ENCODE results near the gene ZNF630.
"Not testable (repeated sequence)": the region's sequence is repeated elsewhere in the genome, so short reads cannot be mapped to it uniquely, and the experiment has no call there.

The ZNF630 gene

DNA sequence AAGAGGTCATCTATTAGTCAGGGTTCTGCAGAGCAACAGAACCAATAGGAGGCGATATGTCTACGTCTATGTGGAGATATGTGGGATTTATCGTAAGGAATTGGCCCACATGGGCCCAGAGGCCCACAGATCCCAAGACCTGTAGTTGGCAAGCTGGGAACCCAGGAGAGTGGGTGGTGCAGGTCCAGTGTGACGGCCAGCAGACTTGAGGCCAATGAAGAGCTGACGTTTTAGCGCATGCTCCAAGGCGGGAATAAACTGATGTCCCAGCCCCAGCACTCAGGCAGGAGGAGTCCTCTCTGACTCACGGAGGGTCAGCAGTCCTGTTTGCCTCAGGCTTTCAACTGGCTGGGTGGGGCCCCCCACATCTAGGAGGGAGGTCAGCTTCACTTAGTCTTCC lies 43.3 kb downstream of the ZNF630 start:
- DNase-seq (ENCODE audit: low spot score) = no peak

GRCh38 chrX:48027545-48027944 lies 43.9 kb downstream of the ZNF630 start:
- peak; percentile 0 for DNase-seq (ENCODE audit: low spot score)

- DNase-seq (ENCODE audit: low spot score) = peak; percentile 82
Observed at GRCh38 chrX:48025561-48025960, 45.9 kb downstream of the ZNF630 start.

DNA sequence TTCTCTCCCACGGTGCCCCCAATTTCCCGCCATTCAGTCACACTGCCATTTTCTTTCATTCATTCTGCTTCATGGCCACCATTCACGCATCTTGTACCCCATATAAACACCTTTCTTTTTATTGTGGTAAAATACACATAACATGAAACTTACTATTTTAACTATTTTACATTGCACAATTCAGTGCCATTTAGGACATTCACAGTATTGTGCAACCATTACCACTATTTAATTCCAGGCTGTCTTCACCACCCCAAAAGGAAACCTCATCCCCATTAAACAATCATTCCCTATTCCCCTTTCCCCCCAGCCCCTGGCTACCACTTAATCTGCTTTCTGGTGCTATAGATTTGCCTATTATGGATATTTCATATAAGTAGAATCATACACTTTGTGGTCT lies 48.7 kb downstream of the ZNF630 start:
- DNase-seq (ENCODE audit: low spot score) = no peak

GRCh38 chrX:48022100-48022499 lies 49.3 kb downstream of the ZNF630 start:
- no peak for DNase-seq (ENCODE audit: low spot score)

DNA sequence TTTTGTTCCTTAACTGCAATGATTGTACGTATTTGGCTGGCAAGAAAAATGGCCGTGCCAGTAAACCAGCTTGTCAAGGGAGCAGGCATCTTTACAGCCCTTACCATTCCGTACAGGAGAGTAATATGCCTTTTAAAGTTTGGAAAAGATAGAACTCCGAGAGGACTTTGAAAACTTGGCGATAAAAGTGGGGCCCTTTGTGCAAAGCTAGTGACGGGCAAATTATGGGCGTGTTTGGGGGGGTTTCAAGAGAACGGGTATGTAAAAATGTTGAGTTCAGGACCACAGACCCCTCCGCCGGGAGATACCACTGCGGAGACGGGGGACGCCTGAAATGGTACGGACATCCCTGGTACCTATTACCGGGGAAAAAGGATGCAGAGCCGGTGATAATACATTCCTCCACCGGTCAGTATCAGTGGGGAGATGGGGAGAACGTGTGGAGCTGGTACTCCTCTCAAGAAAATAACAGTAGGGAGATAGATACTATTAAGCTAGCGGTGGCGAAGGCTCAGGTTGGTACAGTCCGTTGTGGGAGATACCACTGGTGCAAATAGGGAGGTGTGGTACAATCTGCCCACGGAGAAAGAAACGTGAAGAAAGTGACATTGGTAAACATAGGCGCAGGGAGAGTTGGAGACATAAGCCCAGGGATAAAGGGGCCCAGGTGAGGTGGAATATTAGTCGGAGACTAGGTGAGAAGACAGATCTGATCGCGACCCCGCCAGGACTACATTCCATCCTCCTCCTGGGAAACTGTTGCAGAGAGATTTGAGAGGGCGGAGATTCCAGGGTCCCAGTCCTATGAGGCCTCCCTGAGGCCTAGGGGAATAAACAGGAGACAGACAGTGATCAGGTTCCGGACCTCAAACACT lies 50.2 kb downstream of the ZNF630 start:
- DNase-seq (ENCODE audit: low spot score) = peak; percentile 83

DNA sequence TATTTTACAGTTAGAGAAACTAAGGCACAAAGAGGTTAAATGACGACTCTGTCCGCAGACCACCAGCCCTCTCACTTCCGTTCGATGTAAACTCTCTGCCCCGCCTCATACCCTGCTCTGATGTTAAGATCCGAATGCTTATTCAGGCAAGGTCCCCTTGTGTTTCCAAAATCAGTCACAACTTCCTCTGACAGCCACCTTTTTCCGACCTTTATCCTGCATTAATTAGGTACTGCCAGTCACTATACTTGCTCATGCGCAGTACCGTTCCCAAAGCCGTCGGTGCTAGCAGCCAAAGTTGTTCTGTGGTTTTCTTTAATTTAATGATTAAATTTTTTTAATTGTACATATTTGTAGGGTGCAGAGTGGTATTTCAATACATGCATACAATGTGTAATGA lies 51.0 kb downstream of the ZNF630 start:
- not testable (repeated sequence) for DNase-seq (ENCODE audit: low spot score)

- DNase-seq (ENCODE audit: low spot score) = not testable (repeated sequence)
Observed at GRCh38 chrX:48019892-48020291, 51.5 kb downstream of the ZNF630 start.

DNA sequence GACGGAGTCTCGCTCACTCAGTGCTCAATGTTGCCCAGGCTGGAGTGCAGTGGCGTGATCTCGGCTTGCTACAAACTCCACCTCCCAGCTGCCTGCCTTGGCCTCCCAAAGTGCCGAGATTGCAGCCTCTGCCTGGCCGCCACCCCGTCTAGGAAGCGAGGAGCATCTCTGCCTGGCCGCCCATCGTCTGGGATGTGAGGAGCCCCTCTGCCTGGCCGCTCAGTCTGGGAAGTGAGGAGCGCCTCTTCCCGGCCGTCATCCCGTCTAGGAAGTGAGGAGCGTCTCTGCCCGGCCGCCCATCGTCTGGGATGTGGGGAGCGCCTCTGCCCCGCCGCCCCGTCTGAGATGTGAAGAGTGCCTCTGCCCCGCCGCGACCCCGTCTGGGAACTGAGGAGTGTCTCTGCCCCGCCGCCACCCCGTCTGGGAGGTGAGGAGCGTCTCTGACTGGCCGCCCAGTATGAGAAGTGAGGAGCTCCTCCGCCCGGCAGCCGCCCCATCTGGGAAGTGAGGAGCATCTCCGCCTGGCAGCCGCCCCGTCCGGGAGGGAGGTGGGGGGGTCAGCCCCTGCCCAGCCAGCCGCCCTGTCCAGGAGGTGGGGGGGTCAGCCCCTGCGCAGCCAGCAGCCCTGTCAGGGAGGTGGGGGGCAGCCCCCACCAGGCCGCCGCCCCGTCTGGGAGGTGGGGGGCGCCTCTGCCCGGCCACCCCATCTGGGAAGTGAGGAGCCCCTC lies 54.7 kb downstream of the ZNF630 start:
- DNase-seq (ENCODE audit: low spot score) = not testable (repeated sequence)

DNA sequence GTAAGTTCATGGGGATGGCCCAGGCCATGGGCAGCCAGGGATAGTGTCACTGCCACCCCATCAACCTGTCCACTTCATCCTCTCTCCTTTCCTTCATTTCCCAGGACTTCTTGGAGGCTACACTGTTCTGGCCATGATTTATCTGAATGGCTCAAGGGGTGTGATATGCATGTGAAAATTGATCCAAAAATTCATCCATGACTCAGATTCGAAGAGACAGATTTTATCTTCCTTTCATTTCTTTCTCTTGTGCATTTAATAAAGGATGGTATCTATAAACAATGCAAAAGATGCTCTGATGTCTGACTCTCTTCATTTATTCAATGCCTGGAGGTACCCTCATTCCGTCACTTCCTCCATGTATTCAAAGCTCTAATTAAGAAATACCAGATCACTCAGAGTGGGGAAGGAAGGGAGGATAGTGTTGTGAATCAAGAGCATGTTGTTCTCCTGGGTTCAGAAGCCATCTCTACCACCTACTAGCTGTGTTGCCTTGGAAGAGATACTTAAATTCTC lies 61.9 kb downstream of the ZNF630 start:
- not testable (repeated sequence) for DNase-seq (ENCODE audit: low spot score)
